ENCODE measurements around the gene SLC35F4.
"Not testable (repeated sequence)": the region's sequence is repeated elsewhere in the genome, so short reads cannot be mapped to it uniquely, and the experiment has no call there.

Gene SLC35F4

DNA sequence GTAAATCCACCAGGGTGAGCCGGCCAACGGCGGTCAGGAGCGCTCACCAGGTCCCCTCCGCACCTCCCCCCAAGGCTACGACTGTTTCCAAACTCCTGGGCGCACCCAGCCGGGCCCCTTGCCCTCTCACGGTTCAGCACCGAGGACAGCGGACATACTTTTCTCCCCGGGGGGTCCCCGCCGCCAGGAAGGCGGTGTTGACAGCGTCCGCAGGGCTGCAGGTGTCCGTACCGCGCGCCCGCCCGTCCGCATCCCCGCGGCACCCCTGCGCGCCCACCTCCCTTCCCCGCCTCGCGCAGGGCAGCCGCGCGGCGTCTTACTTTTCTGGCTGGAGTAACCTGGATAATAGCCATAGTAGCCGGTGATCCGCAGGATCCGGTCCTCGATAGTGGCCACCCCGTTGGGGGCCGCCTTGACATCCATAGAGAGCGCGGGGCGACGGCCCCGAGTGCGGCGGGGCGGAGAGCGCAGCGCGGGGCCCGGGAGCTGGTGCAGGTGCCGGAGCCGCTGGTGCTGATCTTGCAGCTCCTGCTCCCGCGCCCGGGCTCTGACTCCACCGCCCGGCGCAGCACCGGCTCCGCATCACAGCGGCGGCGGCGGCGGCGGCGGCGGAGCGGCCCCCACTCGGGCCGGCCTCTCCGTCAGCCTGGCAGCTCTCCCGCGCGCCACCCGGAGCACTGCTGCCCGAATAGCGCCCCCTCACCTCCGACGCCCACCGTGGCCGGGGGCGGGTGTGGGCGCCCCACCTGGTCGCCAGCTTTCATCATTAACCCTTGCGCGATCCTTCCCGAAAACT, at the start of gene SLC35F4:
Gene SLC35F4 (minus strand): TSS at position 690 of the 796 bp plus-strand sequence.
- no peak for DNase-seq (ENCODE audit: low read depth)

DNA sequence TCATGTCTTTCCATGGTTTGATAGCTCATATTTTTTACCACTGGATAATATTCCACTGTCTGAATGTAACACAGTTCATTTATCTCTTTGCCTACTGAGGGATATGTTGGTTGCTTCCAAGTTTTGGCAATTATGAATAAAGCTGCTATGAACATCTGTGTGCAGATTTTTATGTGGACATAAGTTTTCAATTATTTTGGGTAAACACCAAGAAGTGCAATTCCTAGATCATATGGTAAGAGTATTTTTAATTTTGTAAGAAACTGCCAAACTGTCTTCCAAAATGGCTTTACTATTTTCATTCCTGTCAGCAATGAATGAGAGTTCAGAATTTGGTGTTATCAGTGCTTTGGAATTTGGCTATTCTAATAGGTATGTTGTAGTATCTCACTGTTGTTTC, 43.7 kb upstream of the SLC35F4 start:
- no peak for DNase-seq (ENCODE audit: low read depth)

DNA sequence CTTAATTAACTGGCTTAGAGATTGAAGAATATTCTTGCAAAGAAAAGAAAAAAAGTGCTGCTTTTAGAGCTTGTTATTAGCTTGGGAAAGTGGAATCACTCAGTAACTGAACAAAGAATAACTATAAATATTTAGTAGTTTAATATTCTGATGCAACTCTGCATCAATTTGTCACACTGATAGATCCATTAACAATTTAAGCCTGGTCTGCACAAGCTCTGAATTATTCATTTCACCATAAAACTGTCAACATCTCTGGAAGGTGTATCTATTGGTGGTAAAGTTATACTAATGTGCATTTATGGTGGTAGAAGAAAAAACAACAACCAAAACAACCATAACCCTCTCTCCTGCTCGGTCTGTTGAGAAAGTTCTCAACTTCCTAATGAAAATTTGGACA, 38.1 kb upstream of the SLC35F4 start:
- DNase-seq (ENCODE audit: low read depth) = no peak

DNA sequence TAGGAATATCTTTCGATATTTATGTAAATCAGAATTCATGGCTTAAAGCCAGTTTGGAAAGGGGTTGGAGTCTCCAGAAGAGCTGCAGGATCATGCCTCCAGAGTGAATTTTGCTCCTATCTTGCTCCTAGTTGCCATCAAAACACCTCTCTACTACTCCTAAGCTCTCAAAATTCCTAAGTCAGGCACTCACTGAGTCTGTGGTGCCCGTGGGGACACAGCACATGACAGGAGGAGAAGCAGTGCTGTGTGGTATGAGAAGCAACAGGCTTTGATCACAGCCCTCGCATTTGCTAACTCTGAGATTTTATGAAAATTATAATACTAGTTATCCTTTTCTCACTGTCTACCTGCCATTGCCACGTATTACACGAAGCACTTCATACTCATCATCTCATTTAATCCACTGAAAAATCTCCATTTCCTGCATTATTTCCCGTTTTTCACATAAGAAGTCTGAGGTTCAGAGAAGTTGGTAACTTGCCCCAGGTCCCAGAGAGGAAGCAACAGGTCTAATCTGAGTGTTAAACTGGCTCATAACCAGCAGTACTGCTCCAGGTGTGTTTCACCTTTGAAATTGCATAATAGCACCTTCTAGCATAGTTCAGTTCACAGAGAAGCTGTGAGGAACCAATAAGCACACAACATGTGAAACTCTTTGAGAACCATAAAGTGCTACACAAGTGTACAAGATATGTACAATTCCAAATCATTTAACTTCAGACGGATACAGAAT, 33.1 kb upstream of the SLC35F4 start:
- DNase-seq (ENCODE audit: low read depth) = no peak

DNA sequence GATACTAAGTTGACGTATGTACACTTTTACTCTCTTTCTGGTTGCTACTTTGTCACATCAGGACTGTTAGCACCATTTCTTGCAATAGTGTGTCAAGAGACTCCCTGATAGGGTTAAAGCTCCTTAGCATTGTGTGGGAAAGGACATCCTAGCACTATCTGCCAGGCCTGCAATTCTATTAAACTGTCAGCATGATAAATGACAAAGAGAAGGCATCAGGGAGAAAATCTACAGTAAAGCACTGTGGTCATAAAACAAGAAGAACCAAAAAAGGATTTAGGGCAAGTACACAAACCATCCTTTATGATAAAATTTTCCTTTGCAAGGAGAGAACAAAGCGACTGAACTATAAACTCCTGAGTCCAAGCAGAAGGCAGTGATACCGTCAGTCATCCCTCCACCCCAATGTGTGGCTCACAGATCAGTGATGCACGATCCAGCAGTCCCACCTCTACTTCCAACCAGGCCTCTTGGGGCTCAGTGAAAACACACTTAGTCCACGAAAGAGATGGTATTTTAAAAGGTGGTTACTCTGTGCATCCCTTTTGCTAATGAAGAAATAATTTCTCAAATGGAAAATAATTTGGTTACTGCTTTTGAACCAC, 31.4 kb upstream of the SLC35F4 start:
- DNase-seq (ENCODE audit: low read depth) = no peak

DNA sequence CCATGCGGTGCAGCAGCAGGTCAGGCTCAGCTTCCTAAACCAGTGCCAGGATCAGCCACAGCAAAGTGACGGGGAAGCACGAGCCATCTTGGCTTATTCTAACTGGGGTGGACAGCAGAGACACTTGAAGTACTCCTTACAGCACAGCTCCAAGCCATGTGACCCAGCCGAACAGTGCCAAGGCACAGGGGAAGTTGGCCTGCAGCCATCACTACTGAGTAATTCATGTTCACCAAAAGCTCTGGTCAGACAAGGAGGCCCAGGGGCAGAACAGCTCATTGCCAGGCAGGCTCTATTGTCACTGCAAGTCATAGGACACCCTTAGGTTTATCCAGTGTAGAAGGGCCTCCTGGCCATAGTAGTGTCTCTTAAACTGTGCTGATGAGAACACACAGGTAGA, 23.4 kb upstream of the SLC35F4 start:
- no peak for DNase-seq (ENCODE audit: low read depth)

DNA sequence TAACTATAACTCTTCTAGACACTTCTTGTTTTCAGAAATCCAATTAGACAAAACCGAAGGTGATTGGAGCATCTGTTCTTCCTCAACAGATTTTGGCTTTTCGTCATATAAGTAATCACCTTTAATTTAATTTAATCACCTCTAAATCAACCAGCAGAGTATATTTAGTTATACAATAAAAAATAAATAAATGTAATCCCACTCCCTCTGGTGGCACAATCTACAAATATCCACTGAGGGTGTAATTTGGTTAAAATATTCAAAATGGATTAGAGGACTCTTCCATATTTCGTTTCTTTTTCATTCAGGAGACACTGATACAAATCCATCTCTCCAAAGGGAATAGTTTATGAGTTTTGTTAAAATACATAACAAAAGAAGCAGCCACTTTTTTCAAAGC, 18.3 kb upstream of the SLC35F4 start:
- DNase-seq (ENCODE audit: low read depth) = no peak

DNA sequence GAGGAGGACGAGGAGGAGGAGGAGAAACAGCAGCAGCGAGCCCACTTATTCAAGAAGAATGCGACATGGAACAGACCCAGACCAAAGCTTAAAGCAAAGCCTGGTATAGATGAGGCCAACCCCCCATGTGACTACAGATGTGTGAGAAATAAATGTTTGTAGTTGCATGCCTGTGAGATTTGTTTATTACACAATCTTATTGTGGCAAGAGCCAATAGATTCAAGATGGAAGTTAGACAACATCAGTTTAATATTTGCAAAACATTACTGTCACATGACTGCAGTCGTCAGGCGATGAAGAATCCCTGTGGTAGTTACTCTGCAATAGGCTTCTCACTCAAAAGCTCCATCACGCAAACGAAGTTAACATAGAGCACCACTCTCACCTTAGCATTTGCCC, 17.2 kb upstream of the SLC35F4 start:
- no peak for DNase-seq (ENCODE audit: low read depth)

DNA sequence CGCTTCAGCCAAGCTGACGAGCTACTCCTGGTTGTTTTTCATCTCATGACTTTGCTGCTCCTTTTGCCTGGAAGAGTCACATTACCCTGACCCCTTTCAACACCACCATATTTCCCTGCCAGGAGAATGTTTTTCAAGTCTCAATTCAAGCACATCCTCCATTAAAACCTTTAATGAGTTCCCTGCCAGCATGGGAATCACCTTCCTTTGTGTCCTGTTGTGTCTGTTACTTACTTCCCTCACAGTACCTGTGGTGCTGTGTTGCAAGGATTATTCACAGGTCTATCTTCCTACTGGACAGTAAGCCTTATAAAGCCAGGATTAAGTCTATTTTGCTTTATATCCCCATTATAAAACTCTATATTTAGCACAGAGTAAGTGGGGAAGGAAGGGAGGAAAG, 13.6 kb upstream of the SLC35F4 start:
- no peak for DNase-seq (ENCODE audit: low read depth)

DNA sequence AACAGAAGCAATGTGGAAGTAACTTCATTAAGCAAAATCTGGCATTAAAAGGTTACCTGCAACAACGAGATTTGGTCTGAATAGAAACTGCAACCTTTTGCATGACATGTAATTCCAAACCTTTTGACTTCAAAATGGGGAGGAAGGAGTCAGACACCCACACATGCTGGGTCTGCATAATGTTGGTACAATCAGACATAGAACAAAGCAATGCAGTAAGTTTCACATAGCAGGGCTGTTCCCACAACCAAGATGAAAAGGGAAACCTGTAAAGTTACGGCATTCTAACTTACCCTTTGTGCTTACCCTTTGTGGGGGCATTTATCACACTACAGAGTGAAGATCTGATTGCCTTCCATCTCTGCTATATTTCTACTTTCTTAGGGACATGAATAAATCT, 10.1 kb upstream of the SLC35F4 start:
- DNase-seq (ENCODE audit: low read depth) = no peak

DNA sequence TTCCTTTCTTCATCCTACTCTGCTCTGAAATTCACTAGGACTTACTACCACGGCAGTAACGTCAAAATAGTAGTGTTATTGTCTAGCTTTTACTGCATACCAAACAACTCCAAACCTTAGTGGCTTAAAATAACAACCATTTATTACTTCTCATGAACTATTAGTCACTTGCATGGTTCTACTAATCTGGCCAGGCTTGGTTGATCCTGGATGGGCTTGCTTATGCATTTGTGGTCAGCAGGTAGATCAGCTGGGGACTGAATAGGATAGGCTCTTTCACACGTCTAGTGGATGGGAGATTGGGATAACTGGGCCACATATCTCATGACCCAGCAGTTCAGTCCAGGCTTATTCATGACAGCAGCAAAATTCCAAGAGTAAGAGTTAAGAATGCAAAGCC, 9.4 kb upstream of the SLC35F4 start:
- DNase-seq (ENCODE audit: low read depth) = no peak

DNA sequence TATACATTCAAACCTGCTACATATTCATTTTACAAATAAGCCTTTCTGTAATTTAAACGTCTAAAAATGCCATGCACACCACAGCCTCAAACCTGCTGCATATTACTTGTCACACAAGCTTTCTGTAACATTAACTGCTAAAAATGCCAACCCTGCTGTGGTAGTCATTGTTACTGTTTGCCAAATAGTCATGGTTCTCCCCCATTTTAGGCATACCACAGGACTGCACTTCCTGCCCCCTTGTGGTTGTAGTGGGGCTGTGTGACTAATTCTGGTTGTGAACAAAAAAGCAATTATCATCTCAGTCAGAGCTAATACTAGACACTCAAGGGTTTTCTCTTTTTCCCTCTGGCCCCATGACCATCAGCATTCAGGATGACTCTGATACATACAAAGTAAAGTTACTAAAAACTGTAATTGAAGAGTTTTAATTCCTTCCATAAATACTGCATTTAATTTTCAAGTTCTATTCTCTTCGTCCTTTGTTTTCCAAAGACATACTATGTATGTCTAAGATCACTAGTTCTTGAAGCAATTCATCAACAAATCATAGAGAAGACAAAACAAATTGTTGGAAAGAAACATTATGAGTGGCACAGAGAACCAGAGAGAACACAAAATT, 5.7 kb upstream of the SLC35F4 start:
- DNase-seq (ENCODE audit: low read depth) = no peak

DNA sequence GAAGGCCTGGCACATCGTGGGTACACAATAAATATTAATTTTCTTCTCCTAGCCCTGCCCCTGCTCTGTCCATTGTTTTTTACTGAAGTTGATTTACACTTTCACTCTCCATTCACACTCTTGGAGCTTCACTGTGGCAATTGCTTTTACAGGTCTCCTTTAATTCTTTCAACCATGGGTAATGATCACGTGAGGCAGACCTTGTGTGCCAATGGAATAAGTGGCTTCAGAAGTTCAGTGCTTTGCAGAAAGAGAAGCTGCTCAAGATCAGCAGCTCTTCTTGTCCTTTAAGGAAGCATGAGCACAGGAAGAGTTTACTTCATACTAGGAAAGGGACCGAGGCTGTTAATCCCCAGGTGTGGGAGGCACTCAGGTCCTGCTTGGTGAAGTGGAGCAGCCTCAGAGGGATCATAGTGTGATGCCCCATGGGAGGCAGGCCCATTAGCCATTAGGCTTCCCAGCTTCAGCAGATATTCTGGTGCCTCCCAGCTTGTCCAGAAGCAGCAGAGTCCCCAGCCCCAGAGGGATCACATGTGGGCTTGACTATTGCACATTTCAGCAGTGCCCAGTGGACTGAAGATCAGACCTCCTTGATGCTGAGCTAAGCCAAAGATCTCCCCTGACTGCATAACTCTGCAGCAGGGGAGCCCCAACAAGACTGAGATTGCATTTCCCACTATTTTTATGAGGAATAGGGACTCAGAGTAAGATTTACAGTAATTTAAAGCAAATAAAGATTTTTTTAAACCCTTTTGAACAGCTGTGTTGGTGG, 5.0 kb upstream of the SLC35F4 start:
- DNase-seq (ENCODE audit: low read depth) = no peak

DNA sequence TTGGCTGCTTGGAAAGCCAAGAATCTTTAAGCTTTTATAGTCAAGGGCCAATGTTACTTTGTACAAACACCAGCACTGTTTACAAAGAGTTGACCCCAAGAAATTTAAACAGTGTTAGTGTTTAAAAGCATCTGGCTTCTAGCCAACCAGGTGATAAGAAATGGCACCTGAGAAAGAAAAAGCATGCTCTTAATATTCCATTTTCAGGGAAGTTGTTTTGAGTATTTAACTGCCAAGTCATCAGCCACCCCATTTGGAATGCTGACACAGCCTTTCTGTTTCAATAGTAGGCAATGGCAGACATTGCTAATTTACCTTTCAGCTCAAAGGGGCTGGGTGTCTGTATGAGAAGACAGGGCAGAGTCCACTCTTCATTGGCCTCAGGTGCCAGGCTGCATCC, 3.7 kb upstream of the SLC35F4 start:
- no peak for DNase-seq (ENCODE audit: low read depth)

DNA sequence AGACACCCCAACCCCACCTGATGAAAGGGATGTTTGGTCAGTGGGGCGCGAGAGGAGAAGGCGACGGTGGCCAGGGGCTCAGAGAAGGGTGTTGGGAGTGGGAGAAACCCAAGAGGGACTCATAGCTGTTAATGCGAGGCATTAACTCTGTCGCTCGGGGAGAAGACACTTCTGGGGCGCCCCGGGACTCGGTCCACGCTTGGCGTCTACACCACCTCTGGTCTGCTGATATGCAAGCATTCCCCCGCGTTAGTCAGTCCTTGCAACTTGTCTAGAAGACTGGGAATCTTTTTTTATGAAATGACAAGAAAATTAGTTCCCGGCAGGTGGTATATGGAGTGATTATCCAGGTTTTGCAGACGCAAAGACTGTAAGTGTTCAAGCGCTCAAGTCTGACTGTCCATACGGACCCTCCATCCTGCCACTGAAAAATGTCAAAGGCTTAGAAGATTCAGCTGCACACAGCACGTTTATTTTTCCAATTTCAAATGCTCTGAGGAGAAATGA, 360 bp upstream of the SLC35F4 start:
- DNase-seq (ENCODE audit: low read depth) = no peak

DNA sequence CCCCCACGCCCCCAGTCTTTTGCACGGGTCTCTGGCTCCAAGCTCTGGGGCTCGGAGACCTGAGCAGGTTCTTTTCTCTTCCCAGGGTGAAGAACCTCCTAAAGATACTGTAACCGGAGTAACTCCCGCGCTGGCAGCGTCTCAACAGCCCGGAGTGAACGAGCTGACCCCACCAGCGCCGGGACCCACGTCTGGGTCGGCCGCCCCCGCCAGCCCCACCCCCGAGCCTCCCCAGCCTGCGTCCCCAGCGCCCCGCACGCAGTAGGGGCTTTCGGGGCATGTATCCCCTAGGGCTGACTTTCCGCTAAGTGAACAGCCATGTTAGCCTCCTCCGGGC, 858 bp downstream of the SLC35F4 start:
- DNase-seq (ENCODE audit: low read depth) = no peak

DNA sequence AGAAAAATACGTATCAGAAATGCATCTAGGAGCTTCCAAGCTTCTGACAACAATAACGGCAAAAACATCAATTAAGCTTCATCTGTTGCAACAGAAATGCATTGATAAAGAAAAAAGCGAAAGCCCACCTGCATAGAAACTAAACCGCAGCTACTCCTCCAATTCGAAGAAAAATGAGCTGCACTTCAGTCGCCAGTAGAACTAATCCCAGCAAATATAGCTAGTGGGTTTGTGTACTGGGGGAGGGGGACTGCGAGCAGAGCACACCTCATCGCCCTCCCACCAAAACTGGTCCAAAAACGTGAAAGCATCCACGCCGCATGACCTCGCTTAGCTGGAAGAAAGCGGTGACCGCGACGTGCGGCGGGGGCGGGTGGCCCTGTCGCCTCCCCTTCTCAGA, 1.2 kb downstream of the SLC35F4 start:
- DNase-seq (ENCODE audit: low read depth) = no peak

DNA sequence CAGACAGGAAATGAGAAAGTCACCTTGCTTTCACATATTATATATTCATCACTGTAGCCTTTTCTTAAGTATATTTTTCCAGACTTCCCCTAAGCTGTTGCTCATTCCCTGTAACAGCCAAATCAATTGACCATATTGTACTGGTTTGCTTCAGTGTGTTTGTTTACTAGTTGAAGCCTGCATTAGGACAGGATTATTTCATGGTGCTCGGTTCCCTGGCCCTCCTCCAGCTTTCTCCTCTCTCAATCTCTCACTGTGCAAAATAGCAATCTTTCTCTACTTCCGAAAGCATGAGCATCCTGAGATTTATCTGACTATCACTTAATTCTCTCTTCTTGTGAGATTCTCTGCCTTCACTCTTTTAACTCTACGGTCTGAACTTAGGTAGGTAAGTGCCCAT, 2.4 kb downstream of the SLC35F4 start:
- no peak for DNase-seq (ENCODE audit: low read depth)

DNA sequence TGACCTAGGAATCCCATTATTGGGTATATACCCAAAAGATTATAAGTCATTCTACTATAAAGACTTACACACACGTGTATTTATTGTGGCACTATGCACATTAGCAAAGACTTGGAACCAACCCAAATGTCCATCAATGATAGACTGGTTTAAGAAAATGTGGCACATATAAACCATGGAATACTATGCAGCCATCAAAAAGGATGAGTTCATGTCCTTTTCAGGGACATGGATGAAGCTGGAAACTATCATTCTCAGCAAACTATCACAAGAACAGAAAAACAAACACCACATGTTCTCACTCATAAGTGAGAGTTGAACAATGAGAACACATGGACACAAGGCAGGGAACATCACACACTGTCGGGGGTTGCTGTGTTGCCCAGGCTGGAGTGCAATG, 10.2 kb downstream of the SLC35F4 start:
- DNase-seq (ENCODE audit: low read depth) = not testable (repeated sequence)

DNA sequence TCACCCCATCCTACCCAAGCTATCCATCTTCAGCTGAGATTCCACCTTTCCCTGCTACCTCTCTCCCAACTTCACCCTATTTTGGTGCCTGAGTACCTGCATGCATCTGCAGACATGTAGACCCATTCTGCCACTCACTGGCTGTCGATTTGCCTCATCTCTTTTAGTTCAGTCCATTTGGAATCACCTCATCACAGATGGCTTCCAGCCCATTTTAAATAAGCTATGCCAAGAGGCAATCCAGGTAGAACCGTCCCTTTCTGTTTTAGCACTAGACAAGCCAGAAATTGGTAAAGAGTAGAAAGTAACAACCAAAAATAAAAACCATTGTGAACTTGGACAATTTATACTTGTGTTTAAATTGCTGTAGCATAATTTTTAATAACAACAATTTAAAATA, 11.3 kb downstream of the SLC35F4 start:
- DNase-seq (ENCODE audit: low read depth) = no peak

DNA sequence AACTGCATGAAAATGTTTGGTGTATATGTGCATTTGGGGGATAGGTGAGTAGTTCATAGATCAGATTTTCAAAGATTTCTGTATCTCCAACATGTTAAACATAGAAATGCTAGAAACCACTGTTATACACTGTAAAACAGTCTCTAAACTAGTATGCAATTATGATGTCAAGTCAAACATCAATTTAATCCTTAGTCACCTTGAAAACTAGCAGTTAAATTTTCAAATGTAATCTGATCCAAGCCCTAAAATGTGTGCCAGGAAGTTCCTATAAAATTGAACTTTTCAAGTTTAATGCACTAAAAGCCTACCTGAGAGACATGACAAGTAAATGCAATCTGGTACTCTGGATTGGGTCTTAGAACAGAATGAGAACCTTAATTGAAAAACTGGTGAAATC, 14.5 kb downstream of the SLC35F4 start:
- DNase-seq (ENCODE audit: low read depth) = no peak

DNA sequence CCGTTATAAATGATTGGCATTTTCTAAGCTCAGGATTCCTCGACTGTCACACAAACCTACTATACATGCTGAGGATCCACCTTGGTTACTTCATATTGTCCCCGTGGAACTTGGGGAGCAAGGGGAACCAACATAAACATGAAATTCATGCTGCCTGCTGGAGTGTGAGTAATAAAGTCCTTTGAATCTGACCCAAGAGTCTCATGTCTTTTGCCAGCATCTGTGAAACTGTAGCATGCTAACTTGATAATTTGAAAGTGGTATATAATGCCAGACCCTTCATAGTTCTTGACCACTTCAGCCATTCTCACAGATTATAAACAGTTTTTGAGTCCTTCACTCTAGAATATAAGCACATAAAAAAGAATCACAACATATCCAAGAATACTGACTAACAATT, 17.1 kb downstream of the SLC35F4 start:
- DNase-seq (ENCODE audit: low read depth) = no peak

All from stimulated activated CD8-positive, alpha-beta memory T cell treated with anti-CD3 and anti-CD28 coated beads, Interleukin-12 subunit alpha, Interleukin-12 subunit beta, amount 100 ng/mL, for 4 hours (primary cell).